Activated CD4-positive, alpha-beta T cell treated with anti-CD3 and anti-CD28 coated beads, Interleukin-2, amount 50 U/mL, for 4 hours (primary cell): ENCODE measurements around the gene SP6.

Experiments used
- DNase-seq, 2 experiments: peaks; one replicate each; pipeline ENCODE4 v3.0.0-alpha.2; 2020

The SP6 gene

DNA sequence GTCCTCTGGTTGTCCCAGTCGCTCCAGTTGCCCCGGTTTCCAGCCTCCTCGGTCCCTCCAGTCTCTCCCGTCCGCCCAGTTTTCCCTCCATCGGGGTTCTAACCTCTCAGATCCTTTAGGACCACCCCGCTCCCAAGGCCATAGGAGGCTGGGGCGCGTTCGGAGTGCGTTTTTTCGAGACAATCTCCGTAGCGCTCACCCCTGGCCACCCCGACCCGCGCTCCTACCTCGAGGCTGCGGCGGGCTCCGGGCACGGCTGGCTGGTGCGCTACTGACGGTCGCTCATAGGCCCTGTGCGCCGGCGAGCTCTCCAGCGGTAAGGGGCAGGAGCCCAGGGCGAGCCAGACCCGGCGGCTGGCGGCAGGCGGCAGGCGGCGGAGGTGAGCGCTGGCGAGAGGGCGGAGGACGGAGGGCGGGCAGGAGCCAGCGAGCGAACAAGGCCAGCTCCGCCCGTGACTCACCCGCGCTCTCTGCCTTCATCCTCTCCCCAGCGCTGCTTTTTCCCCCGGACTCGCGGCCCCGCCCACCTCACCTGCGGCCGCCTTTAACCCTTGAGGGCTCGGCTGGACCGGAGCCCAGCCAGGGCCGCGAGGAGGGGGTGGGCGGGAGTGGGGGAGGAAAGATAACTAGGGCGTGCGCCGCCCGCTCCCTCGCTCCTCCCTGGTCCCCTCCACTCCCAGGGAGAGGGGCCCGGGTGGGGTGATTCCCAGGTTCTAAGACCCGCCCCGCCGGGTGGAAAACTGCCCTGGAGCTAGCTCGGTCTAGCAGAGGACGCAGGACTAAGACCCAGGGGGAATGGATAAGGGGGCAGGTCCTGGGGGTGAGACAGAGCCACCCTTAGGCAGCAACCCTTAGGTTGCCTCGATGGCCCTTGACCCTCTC lies at the start of gene SP6:
SP6 (minus strand) TSS at position 472 of the 882 bp plus-strand sequence. CDS start 2,734 bp downstream, outside the sequence.
- DNase-seq: peak; percentile 60 to 70

DNA sequence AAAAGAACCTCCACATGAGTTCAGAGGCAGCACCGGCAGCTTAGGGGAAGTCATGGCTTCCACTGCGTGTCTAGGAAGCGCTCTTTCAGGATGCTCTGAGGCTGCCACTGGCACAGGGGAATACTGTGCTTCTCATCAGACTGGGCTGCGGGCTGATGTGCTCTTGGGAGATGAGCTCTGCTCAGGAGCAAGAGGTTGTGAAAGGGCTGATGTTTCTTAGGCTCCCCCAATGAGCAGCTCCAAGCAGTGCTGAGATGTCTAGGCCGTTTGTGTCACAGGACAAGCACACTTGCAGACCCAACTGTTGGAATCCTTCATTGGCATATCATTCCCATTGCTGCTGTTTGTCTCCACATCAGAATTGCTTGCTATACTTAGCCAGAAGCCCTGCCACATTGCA lies 48.7 kb upstream of the SP6 start:
- no peak for DNase-seq

DNA sequence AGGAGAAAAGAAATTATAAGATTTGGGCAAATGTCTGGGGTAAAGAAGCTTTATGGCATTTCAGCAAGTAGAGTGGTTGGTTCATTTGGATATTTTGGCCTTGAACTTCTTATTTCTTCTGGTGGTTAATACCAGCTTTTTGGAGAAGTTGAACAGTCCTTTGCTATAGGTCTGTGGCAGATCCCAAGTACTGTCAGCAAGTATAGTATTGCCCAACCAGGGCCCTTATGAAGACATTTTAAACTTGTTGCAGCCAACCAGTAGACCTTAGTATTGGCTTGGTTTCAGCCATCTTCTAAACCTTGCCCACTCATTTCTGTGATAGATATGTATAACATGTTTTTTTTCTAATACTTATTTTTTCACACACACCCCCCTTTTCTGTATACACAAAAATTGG lies 47.3 kb upstream of the SP6 start:
- no peak for DNase-seq

DNA sequence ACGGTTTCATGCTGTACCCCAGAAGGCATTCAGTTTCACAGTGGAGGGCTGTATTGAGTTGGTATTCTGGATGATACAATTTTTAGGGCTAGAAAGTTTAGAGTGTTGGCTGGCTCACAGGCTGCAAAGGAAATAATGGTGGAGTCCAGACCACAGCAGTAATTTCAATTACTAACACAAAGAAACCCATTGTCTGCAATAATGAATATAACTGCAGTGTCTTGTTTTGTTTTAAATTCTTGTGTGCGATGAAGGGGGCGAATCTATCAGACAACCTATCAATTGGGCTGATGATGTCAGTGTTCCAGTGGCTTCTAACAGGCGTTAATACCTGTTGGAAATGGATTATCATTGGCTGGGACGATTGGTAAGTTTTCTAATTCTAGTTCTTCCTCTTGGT lies 46.6 kb upstream of the SP6 start:
- DNase-seq: no peak

DNA sequence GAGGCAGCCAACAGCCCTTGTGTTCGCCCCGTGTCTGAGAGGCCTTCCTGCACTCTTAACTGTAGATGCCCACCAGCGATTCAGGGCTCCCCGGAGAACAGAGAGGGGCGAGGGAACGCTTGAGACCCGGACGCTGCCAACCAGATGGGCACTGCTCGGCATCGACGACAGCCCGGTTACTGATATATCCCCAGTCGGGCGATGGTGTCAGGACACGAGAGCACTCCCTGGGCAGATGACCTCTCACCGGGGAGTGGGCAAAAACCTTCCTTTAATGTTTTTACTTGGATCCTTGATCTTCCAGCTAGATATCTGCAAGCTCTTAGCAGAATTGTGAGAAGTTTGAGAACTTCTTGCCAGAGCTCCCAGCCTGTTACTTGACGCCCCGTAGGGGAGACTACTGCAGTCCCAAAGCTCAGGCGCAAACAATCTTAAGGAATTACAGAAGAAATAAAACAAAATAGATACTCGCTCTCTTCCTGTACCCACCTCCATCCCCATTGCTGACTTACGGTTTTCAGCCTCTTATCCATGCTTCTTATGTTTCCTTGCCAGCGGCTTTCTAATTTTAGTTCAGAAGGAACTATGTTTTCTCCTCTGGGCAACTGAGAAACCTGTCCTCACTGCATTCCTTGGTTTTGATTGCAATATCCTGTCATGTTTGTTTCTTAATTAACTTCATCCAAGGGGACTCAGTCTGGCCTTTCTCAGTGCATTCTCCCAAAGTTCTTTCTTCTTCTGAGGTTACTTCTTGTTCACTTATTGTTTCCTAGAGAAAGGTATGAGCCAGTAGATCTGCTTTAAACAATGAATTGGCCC lies 45.9 kb upstream of the SP6 start:
- DNase-seq: no peak

DNA sequence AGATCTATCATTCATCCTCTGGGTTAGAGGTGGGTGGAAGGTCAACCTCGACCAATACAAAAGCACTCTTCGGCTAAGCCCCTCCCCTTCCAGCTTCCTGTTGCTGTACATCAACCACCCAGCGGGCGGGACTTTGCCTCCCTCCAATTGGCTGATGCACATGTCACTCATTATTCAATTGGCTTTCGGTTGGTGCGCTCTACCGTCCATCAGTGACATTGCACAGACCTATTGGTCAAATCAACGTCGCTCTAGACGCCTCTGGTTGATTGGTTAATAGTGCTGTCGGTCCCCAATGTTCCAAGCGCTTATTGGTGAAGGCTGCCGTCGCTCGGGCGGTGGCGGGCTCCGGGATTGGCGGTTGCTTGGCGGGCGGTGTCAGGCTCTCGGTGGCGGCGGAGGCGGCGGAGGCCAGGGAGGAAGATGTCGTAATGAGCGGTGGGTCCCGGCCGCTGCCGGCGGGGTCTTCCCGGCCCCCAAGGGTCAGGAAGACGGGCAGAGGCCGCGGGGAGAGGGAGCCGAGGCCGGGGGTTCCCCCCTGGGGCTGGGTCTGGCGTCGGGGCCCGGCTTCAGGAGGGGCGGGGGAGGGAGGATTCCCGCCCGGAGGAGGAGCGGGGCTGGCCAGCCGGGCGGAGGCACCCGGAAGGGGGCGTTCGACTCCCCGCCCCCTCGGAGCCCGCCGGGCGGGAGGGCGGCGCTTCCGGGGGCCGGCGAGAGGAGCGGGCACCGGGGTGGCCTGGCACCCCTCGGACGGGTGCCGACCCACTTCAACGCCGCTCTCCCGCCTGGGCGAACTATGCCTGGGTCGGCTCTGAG lies 45.1 kb upstream of the SP6 start, which contains the start of gene SP2:
SP2 (plus strand) TSS at position 381 of the 816 bp plus-strand sequence; CDS start at position 432, 51 bp downstream.
- peak; percentile 99 for DNase-seq

DNA sequence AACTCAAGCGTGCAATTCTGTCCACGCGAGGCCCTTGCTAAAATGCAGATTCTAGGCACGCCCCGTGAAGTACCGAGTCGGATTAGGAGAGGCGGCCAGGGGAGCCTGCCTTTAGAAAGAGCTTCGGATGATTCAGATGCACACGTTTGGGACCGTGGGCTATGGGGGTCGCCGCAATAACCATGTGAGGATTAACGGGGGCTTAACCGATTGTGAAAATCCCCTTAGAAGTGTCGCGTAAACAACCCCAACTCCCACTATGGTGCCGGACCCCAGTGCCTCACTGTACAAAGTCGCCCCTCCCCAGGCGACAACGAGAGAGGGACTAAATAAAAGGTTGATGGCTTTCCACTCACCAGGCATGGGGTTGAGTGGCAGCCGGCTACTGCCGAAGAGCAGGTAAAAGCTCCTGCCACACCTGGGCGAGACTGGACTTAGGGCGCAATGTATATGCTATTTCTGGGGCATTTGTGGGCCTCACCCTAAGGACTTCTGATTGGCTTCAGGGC lies 44.4 kb upstream of the SP6 start:
- DNase-seq: peak; percentile 8 to 20

DNA sequence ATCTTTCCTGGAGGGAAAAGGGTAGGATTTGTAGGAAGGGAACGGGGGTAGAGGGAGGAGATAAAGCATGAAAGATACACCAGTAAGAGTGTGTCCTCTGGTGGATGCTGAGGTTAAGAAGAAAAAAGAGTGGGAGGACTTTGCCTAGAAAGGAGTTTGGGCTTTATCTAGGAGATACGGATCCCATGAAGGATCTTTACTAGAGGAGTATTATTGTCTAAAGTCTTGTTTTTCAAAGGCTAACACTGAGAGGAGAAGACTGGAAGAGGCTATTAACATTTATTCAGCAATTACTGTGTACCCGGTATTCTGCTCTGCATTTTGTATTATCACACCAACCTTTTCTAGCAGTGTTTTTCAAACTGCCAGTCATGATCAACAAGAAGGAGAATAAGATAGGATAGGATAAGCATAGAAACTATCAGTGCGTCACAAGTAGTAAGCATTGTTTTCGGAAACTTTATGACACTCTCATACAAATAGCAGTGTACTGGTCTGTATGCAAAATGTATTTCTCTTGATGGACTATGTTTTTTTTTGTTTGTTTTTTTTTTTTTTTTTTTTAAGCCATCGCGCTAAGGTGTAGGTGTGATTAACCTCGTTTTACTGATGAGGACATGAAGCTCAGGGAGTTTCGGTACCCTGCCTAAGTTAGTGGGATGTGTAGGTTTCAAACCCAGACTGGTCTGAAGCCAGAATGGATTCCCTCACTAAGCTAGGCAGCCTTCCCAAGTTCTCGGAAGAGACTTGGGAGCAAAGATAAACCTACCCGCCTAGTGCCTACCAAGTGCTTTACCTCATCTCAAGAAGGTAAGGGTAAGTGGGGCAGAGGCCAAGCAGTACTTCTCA lies 43.8 kb upstream of the SP6 start:
- DNase-seq: no peak

DNA sequence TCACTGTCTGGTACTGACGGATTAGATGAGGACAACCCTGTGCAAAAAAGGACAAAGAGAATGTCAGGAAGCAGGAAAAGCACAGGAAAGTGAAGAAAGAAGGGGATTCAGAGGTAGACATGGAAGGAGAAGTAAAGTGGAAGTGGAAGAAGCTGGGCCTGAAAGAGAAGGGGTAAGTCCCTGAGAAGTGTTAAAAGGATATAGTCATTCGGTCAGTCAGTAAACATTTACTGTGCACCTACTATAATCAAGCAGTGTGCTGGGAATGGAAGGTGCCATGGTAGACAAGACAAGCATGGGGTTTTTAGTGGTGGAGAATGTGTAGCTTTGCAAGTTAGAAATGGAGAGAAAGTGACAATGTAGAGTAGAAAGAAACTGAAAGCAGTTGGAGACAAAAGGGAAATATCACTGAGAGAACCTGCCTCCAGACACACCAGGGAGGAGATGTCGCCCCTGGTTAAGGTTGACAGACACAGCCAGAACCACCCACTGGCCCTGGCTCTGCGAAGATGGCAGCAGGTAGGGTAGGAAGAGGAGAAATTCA lies 40.7 kb upstream of the SP6 start:
- no peak for DNase-seq

DNA sequence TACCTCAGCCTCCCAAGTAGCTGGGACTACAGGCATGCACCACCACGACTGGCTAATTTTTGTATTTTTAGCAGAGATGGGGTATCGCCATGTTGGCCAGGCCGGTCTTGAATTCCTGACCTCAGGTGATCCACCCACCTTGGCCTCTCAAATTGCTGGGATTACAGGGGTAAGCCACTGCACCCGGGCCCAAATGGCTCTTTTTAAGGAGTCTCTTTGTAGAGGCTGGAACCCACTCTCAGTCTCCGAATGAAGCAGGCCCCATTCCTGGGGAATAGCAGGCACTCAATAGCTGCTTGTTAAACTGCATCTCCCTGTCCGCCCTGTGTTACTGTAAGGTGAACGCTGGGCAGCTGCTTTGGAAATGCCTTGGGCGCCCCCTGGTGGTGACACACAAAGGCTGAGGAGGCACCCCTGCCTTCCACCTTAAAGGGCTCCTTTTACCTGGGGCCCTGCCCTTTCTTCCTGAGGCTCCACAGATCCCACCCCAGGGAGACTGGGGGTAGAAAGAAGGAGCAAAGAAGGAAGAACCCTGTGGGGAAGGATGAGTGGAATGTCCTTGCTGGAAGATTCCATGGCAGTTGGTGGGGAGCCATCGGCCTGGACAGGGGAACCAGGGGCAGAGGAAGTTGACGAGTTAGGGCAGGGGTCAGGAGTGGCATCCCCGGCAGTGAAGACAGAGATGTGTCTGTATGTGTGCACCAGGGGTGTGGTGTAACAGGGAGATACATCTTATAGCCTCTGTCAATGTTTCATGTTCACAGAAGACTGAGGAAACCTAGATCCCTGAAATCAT lies 39.0 kb upstream of the SP6 start:
- DNase-seq: peak; percentile 92 to 95

DNA sequence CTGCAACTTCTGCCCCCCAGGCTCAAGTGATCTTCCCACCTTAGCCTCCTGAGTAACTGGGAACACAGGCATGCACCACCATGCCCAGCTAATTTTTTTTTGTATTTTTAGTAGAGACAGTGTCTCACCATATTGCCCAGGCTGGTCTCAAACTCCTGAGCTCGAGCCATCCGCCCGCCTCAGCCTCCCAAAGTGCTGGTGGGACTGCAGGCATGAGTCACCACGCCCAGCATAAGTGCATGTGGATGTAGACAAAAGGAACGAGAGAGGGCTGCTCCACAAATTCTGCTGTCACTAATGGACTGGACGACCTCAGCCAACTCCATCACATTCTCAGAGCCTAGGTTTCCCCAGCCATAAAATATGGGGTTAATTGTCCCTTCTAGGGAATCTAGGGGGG lies 37.3 kb upstream of the SP6 start:
- DNase-seq: no peak

DNA sequence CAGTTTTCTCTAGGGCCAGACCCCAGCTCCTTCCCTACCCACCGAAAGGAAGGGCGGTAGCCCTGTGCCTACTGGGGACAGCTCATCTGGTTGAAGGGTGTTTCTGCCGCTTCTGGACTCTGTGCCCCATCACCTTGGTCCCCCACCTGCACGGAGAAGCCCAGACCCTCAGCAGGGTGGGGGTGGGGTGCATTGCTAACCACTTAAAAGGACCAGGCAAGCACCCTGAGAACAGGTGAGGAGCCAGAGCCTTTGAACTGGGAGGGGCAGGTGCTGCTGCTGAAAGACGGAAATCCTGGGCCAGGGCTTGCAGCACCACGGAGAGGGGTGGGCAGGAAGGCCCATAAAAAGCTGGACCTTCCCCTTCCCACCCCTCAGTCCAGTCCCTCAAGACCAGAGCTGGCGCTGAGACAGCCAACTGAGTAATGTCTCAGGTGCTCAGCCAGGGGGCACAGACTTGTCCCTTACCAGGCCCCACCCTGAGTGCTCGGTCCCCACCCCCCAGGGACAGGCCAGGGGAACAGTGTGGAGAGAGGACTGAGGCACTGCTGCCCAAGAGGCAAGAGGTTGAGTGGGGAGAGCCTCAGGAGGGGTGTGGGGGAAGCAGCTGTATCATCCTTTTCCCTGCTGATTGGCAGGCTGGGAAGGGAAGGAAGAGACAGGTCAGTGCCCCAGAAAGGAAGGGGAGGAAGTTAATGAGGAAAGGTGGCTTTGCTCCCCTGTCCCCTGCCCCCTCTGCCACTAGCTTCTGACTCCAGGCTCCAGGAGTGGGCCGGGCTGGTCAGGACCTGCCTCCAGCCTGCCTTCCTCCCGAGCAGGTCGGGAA lies 34.2 kb upstream of the SP6 start:
- DNase-seq: no peak

DNA sequence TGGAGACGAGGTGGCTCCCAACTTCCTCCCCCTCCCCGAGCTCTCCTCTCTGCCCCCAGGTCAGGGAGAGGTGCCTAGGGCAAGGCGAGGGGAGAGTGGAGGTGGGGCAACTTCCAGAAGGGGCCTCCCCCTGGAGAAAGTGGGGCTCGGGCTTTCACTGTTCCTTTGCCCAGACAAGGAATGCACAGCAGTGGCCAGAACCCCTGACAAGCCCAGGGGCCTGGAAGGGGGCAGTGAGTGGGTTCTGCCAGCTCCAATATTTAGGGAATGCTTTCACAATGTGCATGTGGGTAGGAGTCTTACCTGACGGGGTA lies 33.4 kb upstream of the SP6 start:
- no peak for DNase-seq

DNA sequence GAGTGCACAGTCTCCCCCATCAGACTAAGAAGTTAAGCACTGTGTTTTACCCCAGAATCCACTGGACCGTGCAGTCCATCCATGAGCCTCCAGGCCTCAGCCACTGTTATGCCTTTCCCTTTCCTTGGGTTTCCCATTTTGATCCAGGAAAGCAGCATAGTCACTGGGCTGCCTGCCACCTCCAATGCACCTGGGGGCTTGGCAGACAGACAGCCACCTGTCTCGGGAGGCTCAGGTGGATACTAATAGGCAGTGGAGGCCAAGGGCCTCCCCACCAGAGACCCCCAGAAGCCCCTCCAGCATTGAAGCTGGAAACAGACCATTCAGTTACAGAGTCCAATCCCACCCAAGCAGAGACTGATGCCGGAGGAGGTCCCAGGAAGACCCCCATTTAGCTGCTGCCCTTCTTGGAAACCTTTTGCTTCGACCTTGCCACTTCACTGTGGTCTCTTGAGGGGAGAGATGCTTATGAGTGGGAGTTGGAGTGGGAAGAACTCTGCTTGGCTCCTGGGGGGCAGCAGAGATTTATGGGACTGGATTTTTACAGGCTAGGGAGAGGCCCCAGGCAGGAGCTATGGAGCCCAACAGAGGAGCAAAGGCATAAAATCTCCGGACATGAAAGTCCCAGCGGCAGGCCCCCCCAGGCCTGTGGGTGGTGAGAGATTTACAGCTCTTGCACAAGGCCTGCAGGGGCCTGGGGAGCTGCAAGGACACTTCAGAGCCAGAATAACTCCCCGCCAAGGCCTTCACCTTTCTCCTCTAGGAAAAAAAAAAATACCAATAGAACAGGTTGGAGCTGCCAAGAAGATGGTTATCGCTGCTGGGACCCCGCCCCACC lies 32.8 kb upstream of the SP6 start:
- DNase-seq: no peak

DNA sequence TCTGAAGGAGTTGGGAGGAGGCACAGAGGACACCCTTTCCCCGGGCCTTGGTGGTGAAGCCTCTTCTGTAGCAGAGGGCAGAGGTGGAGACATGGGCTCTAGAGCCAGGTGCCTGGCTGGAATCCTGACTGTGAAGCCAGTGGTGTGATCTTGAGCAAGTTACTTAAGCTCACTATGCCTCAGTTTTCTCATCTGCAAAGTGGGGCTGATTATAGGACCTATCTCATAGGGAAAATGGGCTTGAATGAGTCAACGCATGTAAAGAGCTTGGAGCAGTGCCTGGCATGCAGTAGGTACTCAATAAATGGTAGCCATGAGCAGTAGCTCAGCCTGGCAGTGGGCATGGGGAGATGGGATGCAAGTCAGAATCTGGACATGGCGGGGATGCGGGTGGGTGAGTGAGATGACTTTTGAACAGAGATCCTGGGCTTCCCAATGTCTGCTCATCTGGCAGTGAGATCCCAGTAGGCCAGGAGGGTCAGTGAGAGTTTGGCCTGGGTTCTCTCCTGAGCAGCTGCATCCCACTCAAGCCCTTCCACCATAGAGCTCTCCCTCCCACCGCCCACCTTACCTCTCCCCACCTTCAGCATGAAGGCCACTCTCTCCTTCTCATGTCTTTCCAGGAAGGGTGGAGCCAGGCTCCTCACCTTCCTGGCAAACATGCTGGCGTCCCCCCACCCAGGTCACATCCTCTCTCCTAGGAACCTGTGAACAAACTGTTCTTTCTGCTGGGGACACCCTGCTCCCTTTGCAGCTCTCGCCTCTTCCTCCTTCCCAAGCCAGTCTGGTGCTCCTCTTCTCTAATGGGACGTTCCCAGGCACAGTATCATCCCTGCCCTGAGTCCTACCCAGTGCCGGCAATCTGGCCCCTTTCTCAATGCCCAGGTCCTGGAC lies 32.0 kb upstream of the SP6 start:
- no peak for DNase-seq

DNA sequence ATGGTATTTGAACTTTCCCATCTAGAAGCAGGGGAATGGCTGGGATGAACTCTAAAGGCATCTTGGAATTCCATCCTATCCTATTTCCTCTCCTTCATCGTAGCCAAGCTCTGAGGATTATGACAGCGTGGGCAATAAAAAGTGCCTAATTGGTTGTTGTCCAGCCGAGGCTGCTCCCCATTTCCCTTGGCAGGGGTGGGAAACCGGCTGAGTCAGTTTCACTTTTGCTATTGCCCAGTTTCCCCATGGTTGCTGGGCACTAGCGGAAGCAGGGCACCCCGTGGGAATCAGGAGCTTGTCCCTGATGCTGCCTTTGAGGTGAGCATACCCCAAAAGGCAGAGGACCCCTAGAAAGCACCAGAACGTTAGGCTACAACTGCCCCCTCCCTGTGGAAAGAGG lies 31.3 kb upstream of the SP6 start:
- no peak for DNase-seq

DNA sequence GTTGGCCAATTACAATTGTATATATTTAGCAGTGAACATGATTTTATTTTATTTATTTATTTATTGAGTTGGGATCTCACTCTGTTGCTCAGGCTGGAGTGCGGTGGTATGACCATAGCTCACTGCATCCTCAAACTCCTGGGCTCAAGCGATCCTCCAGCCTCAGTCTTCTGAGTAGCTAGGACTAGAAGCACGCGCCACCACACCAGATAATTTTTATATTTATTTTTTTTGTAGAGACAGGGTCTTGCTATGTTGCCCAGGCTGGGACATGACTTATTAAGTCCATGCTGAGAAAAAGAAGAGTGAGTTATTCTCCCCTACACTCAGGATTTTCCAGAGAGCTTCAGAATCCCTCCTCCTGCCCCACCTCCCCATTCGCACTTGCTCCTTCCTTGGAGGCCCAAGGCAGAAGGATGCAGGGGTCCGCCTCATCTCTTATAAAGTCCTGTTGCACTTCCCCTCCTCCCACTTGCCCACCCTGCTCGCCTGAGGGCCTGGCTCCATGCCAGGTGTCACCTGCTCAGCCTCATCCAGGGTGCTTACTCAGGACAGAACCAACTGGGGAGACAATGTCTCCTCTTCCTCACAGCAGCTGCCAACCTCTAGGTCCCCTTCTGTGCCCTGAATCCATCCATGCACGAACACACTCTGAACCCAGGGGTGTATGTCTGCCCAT lies 29.0 kb upstream of the SP6 start:
- no peak for DNase-seq
